ENCODE results near the gene LIN28B.
A peak's percentile ranks its signal among the peaks of the same experiment; 100 is the strongest.
"Not testable (repeated sequence)": the region's sequence is repeated elsewhere in the genome, so short reads cannot be mapped to it uniquely, and the experiment has no call there.

LIN28B gene

DNA sequence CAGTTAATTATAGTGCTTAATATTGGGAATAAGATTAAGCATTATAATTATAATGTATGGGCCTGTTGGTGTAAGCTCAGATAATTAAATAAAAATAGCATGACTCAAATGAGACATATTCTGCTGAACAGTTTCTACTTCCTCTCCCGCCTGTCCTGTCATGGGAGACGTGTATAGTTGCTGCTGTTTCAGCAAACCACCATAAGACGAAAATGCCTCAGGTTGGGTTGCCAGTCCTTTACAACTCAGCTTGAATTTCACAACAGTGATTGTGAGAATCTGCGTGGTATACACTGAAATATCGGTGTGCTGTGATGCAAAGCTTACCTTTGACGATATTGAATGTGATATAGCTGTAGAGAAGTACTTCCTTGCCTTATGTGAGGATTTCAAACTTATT lies 123.4 kb downstream of the LIN28B start:
- Histone ChIP-seq H3K4me3 (ENCODE audit: low read depth, low read length) (no peak overlapping the region), H3K9ac (no peak overlapping the region), H3K4me2 (ENCODE audit: low read length) (no peak overlapping the region), H3K4me1 (no peaks in the 10 kb centered on the region), H2AFZ (no peak overlapping the region), H3K9me3 (ENCODE audit: control insufficient read depth, low read length) (no peaks in the 10 kb centered on the region), H3K27ac (no peak overlapping the region), H3K79me2 (no peaks in the 10 kb centered on the region), H3K36me3 (ENCODE audit: control insufficient read depth, insufficient read depth, low read length) (no peaks in the 10 kb centered on the region), H3K27me3 (ENCODE audit: control insufficient read depth, insufficient read depth, low read length) (no peaks in the 10 kb centered on the region)
- TF ChIP-seq, protein P1, sequence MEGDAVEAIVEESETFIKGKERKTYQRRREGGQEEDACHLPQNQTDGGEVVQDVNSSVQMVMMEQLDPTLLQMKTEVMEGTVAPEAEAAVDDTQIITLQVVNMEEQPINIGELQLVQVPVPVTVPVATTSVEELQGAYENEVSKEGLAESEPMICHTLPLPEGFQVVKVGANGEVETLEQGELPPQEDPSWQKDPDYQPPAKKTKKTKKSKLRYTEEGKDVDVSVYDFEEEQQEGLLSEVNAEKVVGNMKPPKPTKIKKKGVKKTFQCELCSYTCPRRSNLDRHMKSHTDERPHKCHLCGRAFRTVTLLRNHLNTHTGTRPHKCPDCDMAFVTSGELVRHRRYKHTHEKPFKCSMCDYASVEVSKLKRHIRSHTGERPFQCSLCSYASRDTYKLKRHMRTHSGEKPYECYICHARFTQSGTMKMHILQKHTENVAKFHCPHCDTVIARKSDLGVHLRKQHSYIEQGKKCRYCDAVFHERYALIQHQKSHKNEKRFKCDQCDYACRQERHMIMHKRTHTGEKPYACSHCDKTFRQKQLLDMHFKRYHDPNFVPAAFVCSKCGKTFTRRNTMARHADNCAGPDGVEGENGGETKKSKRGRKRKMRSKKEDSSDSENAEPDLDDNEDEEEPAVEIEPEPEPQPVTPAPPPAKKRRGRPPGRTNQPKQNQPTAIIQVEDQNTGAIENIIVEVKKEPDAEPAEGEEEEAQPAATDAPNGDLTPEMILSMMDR (IDR thresholded peaks at IDR 0.05): no peak

DNA sequence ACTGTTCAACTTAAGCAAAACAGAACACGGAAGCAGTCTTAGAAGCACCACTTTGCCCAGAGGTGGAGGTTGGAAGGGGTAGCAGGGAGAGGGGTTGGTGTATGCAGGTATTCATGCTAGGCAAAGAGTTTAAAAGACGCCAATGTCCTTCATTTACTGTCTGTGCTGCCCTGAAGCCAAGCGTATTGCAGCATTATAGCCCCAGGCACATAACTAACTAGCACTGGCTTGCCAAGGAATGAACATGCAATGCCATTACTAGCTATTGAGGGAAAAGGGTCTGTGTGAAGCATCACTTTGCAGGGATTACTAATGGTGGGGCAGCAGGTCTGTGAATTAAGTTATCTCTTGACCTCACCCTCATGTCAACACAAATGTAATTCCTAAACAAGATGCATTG lies 124.8 kb downstream of the LIN28B start:
- H3K27me3 ChIP-seq (ENCODE audit: control insufficient read depth, insufficient read depth, low read length); H3K36me3 ChIP-seq (ENCODE audit: control insufficient read depth, insufficient read depth, low read length); H3K4me1 ChIP-seq; H3K4me2 ChIP-seq (ENCODE audit: low read length); H3K9ac ChIP-seq; H3K27ac ChIP-seq; H3K9me3 ChIP-seq (ENCODE audit: control insufficient read depth, low read length); H2AFZ ChIP-seq; H3K4me3 ChIP-seq (ENCODE audit: low read depth, low read length); H3K79me2 ChIP-seq: not testable (repeated sequence)

DNA sequence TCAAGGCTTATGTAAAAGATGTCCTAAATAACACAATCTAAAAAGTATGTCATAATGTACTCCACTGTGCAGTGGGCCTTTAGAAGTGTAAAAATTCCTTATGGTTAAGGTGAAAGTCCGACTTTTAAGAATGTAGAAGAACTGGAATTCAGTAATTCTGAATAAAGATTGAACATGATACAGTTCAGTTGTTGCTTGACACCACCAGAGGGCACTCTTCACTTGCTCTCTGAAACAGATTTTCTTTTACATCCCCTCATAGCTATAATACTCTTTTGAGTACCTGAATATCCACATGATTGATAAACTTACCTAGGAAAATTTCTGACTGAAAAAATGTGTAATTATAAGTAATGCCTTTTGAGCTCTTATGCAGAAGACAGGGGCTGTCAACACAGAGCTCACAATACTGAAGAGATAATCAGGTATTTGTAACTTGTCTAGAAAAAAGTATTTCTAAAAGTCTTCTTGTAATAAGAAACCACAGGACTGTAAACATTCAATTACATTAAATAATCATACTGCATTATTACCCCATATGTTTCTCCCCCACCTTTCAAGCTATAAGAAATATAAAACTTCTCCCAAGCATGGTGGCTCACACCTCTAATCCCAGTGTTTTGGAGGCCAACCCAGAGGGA lies 130.8 kb downstream of the LIN28B start:
- H3K27me3 ChIP-seq (ENCODE audit: control insufficient read depth, insufficient read depth, low read length): no peaks in the 10 kb centered on the region
- no peak overlapping the region for H2AFZ ChIP-seq
- H3K79me2 ChIP-seq: no peaks in the 10 kb centered on the region
- TF ChIP-seq, protein P1 (IDR thresholded peaks at IDR 0.05): peak; percentile 89
- no peaks in the 10 kb centered on the region for H3K36me3 ChIP-seq (ENCODE audit: control insufficient read depth, insufficient read depth, low read length)
- H3K4me2 ChIP-seq (ENCODE audit: low read length): no peak overlapping the region
- H3K4me3 ChIP-seq (ENCODE audit: low read depth, low read length): no peak overlapping the region
- H3K27ac ChIP-seq: no peak overlapping the region
- no peaks in the 10 kb centered on the region for H3K9me3 ChIP-seq (ENCODE audit: control insufficient read depth, low read length)
- no peak overlapping the region for H3K9ac ChIP-seq
- no peaks in the 10 kb centered on the region for H3K4me1 ChIP-seq

DNA sequence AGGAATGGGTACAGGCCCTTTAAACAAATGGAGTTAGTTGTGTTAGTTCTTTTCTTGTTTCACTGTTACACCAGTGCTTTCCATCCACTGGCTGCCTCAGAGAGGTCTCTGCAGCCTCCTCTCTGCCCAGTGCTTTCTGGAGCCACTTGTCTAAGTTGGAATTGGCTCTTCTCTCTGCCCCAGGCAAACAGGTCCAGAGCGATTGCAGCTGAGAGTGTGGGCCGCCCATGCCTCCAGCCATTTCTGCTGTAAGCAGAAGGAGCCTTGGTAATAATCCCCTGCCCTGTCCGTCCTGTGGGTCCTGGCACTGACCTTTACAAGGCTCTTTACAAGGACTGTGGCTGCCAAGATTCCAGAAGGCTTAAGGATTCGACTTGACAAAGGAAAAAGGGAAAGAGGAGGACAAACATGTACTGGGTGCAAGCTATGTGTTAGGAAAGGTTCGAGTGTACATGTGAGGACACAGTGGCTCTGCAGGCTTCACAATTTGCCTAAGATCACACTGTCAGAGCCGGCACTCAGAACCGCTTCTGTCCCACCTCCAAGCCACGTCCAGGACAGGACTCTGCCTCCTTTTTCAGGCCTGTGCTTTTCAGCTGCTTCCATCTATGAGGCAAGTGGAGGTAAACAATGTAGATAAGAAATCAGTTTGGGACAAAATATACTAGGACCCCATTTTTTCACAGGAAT lies 134.4 kb downstream of the LIN28B start:
- TF ChIP-seq, protein P1 (IDR thresholded peaks at IDR 0.05): no peak
- no peak overlapping the region for H3K27ac ChIP-seq

DNA sequence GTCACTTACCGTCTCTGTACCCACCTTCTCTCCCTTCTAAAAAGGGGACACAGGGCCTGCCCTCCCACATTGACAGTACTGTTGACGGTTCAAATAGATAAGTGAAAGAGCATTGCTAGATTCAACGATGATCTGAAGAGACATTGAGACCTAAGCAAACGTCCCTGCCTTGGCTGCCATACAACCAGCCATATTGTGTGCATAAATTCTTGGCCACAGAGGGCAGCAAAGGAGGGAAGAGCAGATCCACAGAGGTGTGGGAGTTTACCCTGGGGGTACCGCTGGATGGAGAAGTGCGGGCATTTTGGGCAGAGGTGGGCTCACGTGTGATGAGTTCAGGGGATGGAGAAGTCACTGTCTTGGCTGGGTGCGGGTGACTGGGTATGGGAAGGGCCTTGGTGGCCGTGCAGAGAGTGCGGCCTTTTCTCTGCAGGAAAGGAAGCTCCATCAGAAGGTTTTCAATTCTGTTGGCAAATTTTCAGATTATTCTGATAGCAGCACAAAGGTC lies 137.3 kb downstream of the LIN28B start:
- Histone ChIP-seq H3K4me1 (no peaks in the 10 kb centered on the region), H3K27ac (no peak overlapping the region), H3K4me3 (ENCODE audit: low read depth, low read length) (no peak overlapping the region), H3K9ac (no peak overlapping the region), H2AFZ (no peak overlapping the region), H3K27me3 (ENCODE audit: control insufficient read depth, insufficient read depth, low read length) (no peaks in the 10 kb centered on the region), H3K36me3 (ENCODE audit: control insufficient read depth, insufficient read depth, low read length) (no peaks in the 10 kb centered on the region), H3K79me2 (no peaks in the 10 kb centered on the region), H3K4me2 (ENCODE audit: low read length) (no peak overlapping the region), H3K9me3 (ENCODE audit: control insufficient read depth, low read length) (no peaks in the 10 kb centered on the region)
- TF ChIP-seq, protein P1 (IDR thresholded peaks at IDR 0.05): no peak

More for the DNA sequence above, 134.4 kb downstream of the LIN28B start:
- H3K4me1 ChIP-seq: no peaks in the 10 kb centered on the region
- no peak overlapping the region for H3K9ac ChIP-seq
- no peak overlapping the region for H2AFZ ChIP-seq
- no peaks in the 10 kb centered on the region for H3K9me3 ChIP-seq (ENCODE audit: control insufficient read depth, low read length)
- H3K4me3 ChIP-seq (ENCODE audit: low read depth, low read length): no peak overlapping the region
- no peaks in the 10 kb centered on the region for H3K27me3 ChIP-seq (ENCODE audit: control insufficient read depth, insufficient read depth, low read length)
- H3K79me2 ChIP-seq: no peaks in the 10 kb centered on the region
- H3K36me3 ChIP-seq (ENCODE audit: control insufficient read depth, insufficient read depth, low read length): no peaks in the 10 kb centered on the region
- no peak overlapping the region for H3K4me2 ChIP-seq (ENCODE audit: low read length)

All from parathyroid adenoma (tissue), 2 donors.